ENCODE data around the gene ZDHHC19.
"Not testable (repeated sequence)": the region's sequence is repeated elsewhere in the genome, so short reads cannot be mapped to it uniquely, and the experiment has no call there.

ZDHHC19 gene

GRCh38 chr3:196203846-196204245 lies 7.4 kb downstream of the ZDHHC19 start:
- DNase-seq (ENCODE audit: low read depth in 2 of 2): no peak

DNA sequence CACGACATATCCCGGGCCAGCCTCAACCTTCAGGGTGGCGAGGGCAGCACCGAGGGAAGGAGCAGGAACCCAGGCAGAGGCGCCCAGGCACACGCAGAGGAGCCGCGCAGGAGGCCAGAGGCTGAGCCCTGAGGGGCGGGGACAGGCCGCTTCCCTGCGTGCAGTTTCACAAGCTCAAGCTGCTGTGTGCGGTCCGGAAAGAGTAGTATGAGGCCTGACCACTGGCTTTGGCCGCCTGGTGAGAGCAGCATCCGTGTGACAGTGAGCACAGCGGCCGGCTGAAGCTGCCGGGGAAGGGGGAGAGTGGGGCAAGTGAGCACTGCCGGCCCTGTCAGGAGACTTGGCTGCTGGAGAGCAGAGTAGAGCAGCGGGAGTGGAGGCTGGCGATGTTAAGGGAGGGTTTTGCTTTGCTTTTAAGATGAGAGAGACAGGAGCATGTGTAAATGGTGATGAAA lies 8.7 kb downstream of the ZDHHC19 start:
- no peak for DNase-seq (ENCODE audit: low read depth in 2 of 2)

DNA sequence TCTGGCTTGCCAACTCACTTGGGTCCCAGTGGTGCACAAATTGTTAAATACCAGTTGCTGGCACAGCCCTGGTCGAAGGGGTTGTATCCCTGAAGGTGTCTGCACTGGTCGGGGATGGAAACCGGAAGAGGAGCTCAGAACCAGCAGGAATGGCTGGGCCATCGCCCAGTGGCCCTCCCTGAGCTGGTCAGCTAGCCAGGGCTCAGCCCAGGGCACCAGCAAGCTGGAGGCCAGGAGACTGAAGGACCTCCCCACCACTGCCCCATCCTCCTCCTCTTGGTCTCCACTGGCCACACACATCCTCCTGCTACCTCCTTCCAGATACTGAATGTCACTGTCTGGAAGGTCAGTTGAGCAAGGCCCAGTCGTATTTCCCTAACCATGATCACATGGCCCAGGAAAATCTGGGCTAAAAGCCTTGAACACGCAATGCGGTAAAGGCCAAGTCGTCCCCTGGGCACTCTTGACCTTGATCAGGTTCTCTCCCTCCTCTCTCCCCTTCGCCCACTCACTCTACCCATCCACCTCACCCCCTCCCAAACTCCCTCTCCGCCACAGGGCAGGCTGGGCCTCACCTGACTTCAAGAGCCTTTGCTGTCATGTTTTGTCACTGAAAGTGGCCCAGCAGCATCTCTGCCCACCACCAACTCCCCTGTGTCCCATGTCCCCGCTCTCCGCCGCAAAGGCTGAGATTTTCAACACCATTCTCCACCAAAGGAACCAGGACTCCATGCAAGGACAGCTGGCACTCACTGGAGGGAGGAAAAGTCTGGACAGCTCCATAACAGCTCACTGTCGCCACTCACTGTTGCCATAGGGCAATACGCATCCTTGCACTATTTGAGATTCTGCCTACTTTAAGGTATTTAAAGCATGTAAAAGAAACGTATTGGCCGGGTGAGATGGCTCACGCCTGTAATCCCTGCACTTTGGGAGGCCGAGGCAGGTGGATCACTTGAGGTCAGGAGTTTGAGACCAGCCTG lies 12.1 kb downstream of the ZDHHC19 start:
- DNase-seq (ENCODE audit: low read depth in 2 of 2): no peak

GRCh38 chr3:196198081-196198675 lies 13.0 kb downstream of the ZDHHC19 start:
- no peak for DNase-seq (ENCODE audit: low read depth in 2 of 2)

DNA sequence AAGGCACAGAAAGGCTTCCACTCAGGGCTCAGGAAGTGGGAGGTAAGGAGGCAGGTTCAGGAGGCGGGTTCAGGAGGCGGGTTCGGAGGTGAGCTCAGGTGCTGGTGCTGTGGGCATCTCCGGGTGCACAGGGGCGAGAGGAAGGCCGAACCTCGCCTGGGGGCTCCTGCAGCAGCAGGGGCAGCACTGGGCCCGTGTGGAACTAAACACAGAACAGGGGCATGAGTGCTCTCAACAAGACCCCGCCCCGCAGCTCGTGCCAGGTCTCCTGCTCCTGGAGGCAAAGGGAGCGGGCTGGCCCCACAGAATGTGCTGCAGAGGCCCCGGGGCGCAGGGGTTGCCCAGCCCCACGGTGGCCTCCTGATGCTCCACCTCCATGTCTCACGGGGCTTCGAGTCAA lies 13.7 kb downstream of the ZDHHC19 start:
- no peak for DNase-seq (ENCODE audit: low read depth in 2 of 2)

GRCh38 chr3:196195664-196196265 lies 15.4 kb downstream of the ZDHHC19 start:
- no peak for DNase-seq (ENCODE audit: low read depth in 2 of 2)

DNA sequence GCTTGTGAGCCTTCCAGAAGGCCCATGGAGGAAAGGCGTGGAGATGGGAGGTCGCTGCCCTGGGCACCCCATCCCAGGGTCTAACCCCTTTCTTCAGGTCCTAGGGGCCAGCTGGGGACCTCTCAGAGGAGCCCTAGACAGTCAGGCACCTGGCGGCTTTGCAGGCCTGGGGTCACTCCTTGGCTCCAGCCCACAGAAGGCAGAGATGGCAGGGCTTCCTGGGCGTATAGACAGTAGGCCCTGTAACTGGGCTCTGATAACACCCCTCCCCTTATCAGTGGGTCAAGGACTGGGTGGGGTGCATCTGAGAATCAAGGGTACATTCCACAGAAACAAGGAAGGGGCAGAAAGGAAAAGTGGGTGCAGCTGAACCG lies 16.7 kb downstream of the ZDHHC19 start:
- DNase-seq (ENCODE audit: low read depth in 2 of 2): no peak

DNA sequence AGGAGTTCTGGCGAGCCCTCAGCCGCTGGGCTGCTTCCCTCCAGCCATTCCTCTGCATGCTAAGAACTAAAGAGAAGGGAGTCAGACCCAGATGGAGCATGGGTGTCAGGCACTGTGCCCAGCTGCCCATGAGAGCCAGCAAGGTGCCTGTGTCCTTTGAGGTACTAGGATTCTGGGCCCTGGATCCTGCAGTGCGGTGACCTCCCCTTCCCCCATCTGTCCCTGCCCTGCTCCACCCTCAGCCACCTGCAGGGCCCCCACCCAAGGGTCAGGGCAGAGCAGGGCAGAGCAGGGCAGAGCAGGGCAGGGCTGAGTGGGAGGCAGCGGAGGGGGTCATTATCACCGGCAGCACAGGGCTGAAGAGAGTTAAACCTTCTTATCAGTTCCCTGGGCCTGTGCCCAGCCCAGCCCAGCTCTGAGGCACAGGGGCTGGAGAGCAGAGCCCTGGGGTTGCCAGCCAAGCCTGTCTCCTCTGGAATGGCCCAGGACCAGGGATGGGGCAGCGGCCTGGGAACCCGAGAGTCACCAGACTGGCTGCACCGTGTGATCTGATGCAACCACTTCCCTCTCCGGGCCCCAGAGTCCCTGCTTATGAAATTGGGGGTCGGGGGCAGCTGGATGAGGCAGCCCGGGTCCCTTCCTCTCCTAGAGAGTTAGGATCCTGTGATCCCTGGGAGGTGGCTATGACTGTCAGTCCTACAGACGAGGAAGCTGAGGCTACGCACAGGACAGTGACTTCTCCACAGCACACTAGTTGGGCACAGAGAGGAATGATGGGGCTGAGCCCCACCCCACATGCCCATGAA lies 17.3 kb downstream of the ZDHHC19 start:
- DNase-seq (ENCODE audit: low read depth in 2 of 2): no peak

- no peak for DNase-seq (ENCODE audit: low read depth in 2 of 2)
Observed at GRCh38 chr3:196193133-196193735, 18.0 kb downstream of the ZDHHC19 start.

- DNase-seq (ENCODE audit: low read depth in 2 of 2): no peak
Observed at GRCh38 chr3:196192524-196193051, 18.6 kb downstream of the ZDHHC19 start.

DNA sequence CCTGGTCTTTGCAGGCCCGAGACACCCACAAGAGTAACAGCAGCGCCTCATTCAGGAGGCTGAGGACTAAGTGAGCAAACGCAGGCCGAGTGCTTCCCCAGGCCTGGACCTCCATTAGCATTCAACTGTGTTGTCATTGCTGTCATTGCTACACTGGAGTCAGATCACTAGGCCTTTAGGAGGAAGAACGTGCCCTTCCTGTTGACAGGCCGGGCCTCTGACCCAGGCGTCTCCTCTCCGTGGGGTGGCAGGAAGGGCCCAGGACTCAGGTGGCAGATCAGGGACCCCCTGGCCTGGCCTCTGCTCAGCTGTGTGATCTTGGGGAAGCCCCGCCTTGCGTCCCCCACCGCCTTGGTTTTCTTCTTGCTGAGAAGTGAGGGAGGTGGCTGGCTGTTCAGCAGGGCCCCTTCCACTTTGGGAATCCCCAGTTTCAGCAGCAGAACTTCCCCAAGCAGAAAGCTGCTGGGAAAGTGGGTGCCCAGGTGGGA lies 19.1 kb downstream of the ZDHHC19 start:
- peak in 1 of 2 donors; percentile 35 for DNase-seq (ENCODE audit: low read depth in 2 of 2)

GRCh38 chr3:196189566-196190347 lies 21.4 kb downstream of the ZDHHC19 start:
- no peak for DNase-seq (ENCODE audit: low read depth in 2 of 2)

DNA sequence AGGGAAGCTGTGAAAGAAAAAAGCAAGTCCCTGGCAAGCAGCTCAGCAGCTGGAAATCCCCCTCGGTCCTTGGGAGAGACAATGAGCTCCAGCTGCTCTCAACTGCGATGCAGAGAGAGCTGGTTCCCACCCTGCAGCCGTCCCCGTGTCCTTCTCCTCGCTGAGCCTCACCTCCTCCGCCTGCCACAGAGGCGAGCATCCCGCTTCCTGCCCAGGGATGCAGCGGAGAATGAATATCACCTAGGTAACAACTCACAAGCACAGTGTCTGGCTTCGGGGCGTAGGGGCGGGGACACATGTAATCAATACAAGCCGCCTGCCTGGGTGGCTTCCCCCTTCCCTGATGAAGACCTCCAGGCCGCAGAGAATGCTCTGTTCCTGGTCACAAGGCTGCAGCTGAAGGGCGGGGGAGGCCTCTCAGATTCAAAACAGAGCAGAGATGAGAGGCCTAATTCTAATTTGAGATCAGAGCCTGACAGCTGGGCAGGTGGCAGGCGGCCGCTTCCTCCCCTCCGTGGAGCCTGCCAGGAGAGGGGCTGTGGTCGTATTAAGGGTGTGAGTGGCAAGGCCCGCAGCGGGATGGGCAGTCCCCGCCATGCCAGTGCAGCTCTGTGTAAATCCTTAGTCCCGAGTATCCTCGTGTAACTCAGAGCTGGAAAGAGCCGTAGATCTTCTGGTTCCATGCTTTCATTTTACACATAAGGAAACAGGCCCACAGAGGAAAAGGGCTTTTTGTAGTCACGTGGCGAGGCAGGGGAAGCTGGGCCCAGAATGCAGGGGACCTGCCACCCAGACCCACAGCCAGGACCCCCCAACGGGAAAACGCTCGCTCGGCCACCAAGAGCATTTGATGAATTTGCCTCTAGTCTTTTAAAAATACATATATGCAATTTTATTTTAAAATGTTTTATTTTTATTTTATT lies 24.3 kb downstream of the ZDHHC19 start:
- DNase-seq (ENCODE audit: low read depth in 2 of 2): no peak

- no peak for DNase-seq (ENCODE audit: low read depth in 2 of 2)
Observed at GRCh38 chr3:196184881-196185280, 26.3 kb downstream of the ZDHHC19 start.

GRCh38 chr3:196184169-196184432 lies 27.1 kb downstream of the ZDHHC19 start:
- not testable (repeated sequence) for DNase-seq (ENCODE audit: low read depth in 2 of 2)

GRCh38 chr3:196181127-196181546 lies 30.1 kb downstream of the ZDHHC19 start:
- DNase-seq (ENCODE audit: low read depth in 2 of 2): no peak

GRCh38 chr3:196180346-196180745 lies 30.9 kb downstream of the ZDHHC19 start:
- DNase-seq (ENCODE audit: low read depth in 2 of 2): no peak

- DNase-seq (ENCODE audit: low read depth in 2 of 2): peak; percentile 67 to 69
Observed at GRCh38 chr3:196179380-196180308, 31.6 kb downstream of the ZDHHC19 start.

Data from stimulated activated CD4-positive, alpha-beta T cell treated with anti-CD3 and anti-CD28 coated beads, Interleukin-1b, Interleukin-23, amount 100 ng/mL, for 4 hours (primary cell).